Neuronal stem cell (in vitro differentiated cells): ENCODE results near the gene NPHP4.

Source experiments
- DNase-seq: peaks from one replicate; pipeline ENCODE4 v3.0.0-alpha.2; 2013; ENCODE audit warnings: low spot score
- H2AFZ ChIP-seq: one replicate; pipeline ENCODE4 v1.6.1; 2013; ENCODE audit warnings: mild to moderate bottlenecking, low read length, inconsistent platforms
- H2AK5ac ChIP-seq: 2 replicates; pipeline ENCODE4 v1.6.1; 2013; ENCODE audit warnings: low read depth, mild to moderate bottlenecking, inconsistent platforms, low read length, moderate library complexity, mixed read lengths
- H2BK120ac ChIP-seq: 2 replicates; pipeline ENCODE4 v1.6.1; 2013; ENCODE audit warnings: low read depth, mild to moderate bottlenecking, inconsistent platforms, low read length, moderate library complexity, mixed read lengths
- H2BK12ac ChIP-seq: one replicate; pipeline ENCODE4 v1.6.1; 2013; ENCODE audit warnings: low read length, inconsistent platforms
- H2BK15ac ChIP-seq: 2 replicates; pipeline ENCODE4 v1.6.1; 2013; ENCODE audit warnings: mild to moderate bottlenecking, low read length, inconsistent platforms, mixed read lengths
- H2BK5ac ChIP-seq: one replicate; pipeline ENCODE4 v1.6.1; 2013; ENCODE audit warnings: inconsistent platforms, mild to moderate bottlenecking, low read length, moderate library complexity
- H3K14ac ChIP-seq: one replicate; pipeline ENCODE4 v1.6.1; 2013; ENCODE audit warnings: low read length, inconsistent platforms
- H3K18ac ChIP-seq: 2 replicates; pipeline ENCODE4 v1.6.1; 2013; ENCODE audit warnings: low read length, inconsistent platforms
- H3K23ac ChIP-seq: 2 replicates; pipeline ENCODE4 v1.6.1; 2013; ENCODE audit warnings: low read depth, mild to moderate bottlenecking, mixed read lengths, low read length, inconsistent platforms; ENCODE audit not compliant: poor library complexity
- H3K27ac ChIP-seq: replicated peaks from 3 replicates; pipeline ENCODE4 v1.5.1; 2013; ENCODE audit warnings: low read length, inconsistent platforms
- H3K27me3 ChIP-seq, 3 experiments: 2 replicates each; pipeline ENCODE4 v1.6.1; 2013; ENCODE audit warnings: low read length in 3 of 3, mild to moderate bottlenecking in 2 of 3, inconsistent platforms in 1 of 3, low read depth in 1 of 3, mixed read lengths in 1 of 3, moderate library complexity in 1 of 3; ENCODE audit not compliant: control insufficient read depth in 3 of 3, insufficient read depth in 3 of 3
- H3K36me3 ChIP-seq, 2 donors: replicated peaks in 1 of 2; 2 replicates each; pipeline ENCODE4 v1.6.1; 2013; ENCODE audit warnings: low read length in 2 of 2; ENCODE audit not compliant: control insufficient read depth in 2 of 2, insufficient read depth in 2 of 2
- H3K4ac ChIP-seq: 2 replicates; pipeline ENCODE4 v1.6.1; 2013; ENCODE audit warnings: inconsistent platforms, mild to moderate bottlenecking, low read length, moderate library complexity
- H3K4me1 ChIP-seq, 2 donors: 1 replicate in 1 of 2; 2 replicates in 1 of 2; pipeline ENCODE4 v1.6.1; 2013; ENCODE audit warnings: low read length in 2 of 2, low read depth in 1 of 2; ENCODE audit not compliant: control insufficient read depth in 2 of 2, insufficient read depth in 1 of 2
- H3K4me2 ChIP-seq: one replicate; pipeline ENCODE4 v1.6.1; 2013; ENCODE audit warnings: mild to moderate bottlenecking, low read length, inconsistent platforms; ENCODE audit not compliant: insufficient read depth, poor library complexity, severe bottlenecking
- H3K4me3 ChIP-seq, 2 donors: 2 replicates each; pipeline ENCODE4 v1.5.1; 2013; ENCODE audit warnings: low read length in 2 of 2, mild to moderate bottlenecking in 2 of 2, inconsistent platforms in 1 of 2, moderate library complexity in 1 of 2
- H3K79me1 ChIP-seq: one replicate; pipeline ENCODE4 v1.6.1; 2013; ENCODE audit warnings: low read depth, mild to moderate bottlenecking, inconsistent platforms, low read length, moderate library complexity
- H3K9ac ChIP-seq: one replicate; pipeline ENCODE4 v1.6.1; 2013; ENCODE audit warnings: mild to moderate bottlenecking, low read depth, low read length, inconsistent platforms; ENCODE audit not compliant: poor library complexity
- H3K9me3 ChIP-seq, 2 donors: replicated peaks in 1 of 2; 2 replicates each; pipeline versions ENCODE3 to v1.6.1; 2013; ENCODE audit warnings: low read length in 2 of 2, mild to moderate bottlenecking in 2 of 2, inconsistent platforms in 1 of 2, low read depth in 1 of 2, mixed read lengths in 1 of 2, moderate library complexity in 1 of 2; ENCODE audit not compliant: control insufficient read depth in 2 of 2, insufficient read depth in 1 of 2
- H4K8ac ChIP-seq: one replicate; pipeline ENCODE4 v1.6.1; 2013; ENCODE audit warnings: low read depth, mild to moderate bottlenecking, inconsistent platforms, low read length, moderate library complexity
- H4K91ac ChIP-seq: one replicate; pipeline ENCODE4 v1.6.1; 2013; ENCODE audit warnings: low read length, low read depth, mild to moderate bottlenecking, inconsistent platforms; ENCODE audit not compliant: poor library complexity
- WGBS, 2 donors: extraction: QIAGEN DNeasy Blood & Tissue Kit; methylation state at CpG; one replicate each; pipeline ENCODE4 v1.1.7; 2013; ENCODE audit warnings: missing lambda C conversion rate in 2 of 2, mixed read lengths in 1 of 2; ENCODE audit not compliant: insufficient read length in 2 of 2, insufficient replicate concordance in 1 of 2; ENCODE audit errors: extremely low coverage in 2 of 2; 5-methylcytosine and 5-hydroxymethylcytosine counted together

NPHP4 gene

DNA sequence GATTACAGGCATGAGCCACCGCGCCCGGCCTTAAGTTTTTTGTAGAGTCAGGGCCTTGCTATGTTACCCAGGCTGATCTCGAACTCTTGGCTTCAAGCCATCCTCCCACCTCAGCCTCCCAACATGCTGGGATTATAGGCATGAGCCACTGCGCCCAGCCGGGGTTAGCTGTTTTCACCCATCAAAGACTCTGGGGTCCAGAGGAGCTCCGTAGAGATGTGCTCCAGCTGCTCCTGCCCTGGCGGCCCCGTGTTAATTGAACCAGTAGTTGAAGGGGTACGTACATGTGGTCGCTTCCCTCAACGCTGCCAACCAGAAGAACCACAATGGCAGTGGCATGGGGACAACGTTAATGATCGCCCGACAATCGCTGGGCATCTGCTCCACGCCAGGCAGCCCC lies 72.0 kb downstream of the NPHP4 start:
- H4K91ac ChIP-seq: no peak overlapping the region
- H2AFZ ChIP-seq: no peak overlapping the region
- H3K9ac ChIP-seq: peak overlapping the region; percentile 75
- H3K4me3 ChIP-seq: no peak overlapping the region
- H2BK5ac ChIP-seq: no peak overlapping the region
- H3K14ac ChIP-seq: no peak overlapping the region
- no peak overlapping the region for H3K27ac ChIP-seq
- H3K4me1 ChIP-seq: peaks cover 6 to 10% of the 10 kb centered on the region in 2 donors
- H2BK120ac ChIP-seq: no peak overlapping the region
- no peak overlapping the region for H3K18ac ChIP-seq
- no peak overlapping the region for H2BK15ac ChIP-seq
- H3K79me1 ChIP-seq: peaks cover 3% of the 10 kb centered on the region
- no peaks in the 10 kb centered on the region for H3K27me3 ChIP-seq
- H3K9me3 ChIP-seq: no peaks in the 10 kb centered on the region
- H4K8ac ChIP-seq: peak overlapping the region; percentile 57
- WGBS, 2 donors: no CpG with 5 or more reads among the region's 17 CpGs
- no peak overlapping the region for H2BK12ac ChIP-seq
- no peak overlapping the region for H3K23ac ChIP-seq
- peaks cover 0 to 2% of the 10 kb centered on the region in 2 donors for H3K36me3 ChIP-seq
- DNase-seq: no peak
- no peak overlapping the region for H2AK5ac ChIP-seq
- H3K4me2 ChIP-seq: no peak overlapping the region
- H3K4ac ChIP-seq: no peak overlapping the region

DNA sequence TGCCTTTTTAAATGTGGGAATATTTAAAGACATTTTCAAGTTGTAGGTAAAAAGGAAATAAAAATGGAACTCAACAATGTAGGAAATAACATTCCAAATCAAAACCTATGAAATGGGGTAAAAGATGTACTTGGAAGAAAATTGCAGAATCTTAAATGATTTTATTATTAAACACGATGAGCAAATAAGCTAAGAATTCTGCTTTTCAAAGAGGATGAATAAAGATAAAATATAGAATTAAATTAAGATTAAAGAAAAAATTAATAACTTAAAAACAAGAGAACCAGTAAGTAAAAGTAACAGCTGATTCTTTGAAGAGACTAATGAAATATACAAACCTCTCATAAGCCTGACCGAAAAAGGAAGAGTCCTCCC lies 74.0 kb downstream of the NPHP4 start:
- Histone ChIP-seq H3K18ac (no peak overlapping the region), H3K9me3 (no peaks in the 10 kb centered on the region), H2AK5ac (no peak overlapping the region), H3K27ac (no peak overlapping the region), H3K23ac (no peak overlapping the region), H4K91ac (no peak overlapping the region), H3K4me2 (no peak overlapping the region), H3K4ac (no peak overlapping the region), H3K14ac (no peak overlapping the region), H3K9ac (no peak overlapping the region), H2AFZ (no peak overlapping the region), H3K4me3 (no peak overlapping the region), H4K8ac (no peak overlapping the region), H2BK12ac (no peak overlapping the region), H2BK5ac (no peak overlapping the region), H2BK15ac (no peak overlapping the region), H3K36me3 (peaks cover 0 to 2% of the 10 kb centered on the region in 2 donors), H3K4me1 (peaks cover 13 to 16% of the 10 kb centered on the region in 2 donors), H3K79me1 (peaks cover 3% of the 10 kb centered on the region), H3K27me3 (no peaks in the 10 kb centered on the region), H2BK120ac (no peak overlapping the region)
- no peak for DNase-seq
- WGBS, 2 donors: no CpG with 5 or more reads among the region's 2 CpGs

DNA sequence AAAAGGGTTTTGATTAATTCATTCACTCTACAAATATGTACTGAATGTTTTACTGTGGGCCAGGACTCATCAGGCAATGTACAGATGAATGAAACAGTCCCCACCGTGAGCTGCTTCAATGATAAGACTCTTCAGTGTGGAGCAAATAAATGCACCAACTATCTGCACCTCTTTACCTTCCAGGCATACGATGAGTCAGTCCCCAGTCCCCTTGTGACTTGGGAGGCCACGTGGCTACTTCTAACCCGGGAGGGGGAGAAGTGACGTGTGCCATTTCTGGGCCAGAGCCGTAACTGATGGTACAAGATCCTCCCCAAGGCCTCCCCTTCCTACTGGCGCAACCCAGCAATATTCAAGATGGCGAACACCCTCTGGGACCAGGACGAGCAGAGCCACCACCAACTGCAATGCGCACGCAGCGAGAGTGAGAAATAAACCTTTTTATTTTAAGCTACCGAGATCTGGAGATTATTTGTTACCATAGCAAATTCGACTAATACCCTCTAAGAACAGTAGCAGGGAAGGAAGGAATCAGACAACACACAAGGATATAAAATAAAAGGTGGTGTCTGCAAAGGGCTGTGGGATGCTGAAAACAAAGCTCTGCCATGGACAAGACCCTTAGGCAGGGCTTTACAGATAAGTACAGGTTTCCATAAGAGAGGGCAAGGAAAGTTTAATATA lies 74.5 kb downstream of the NPHP4 start:
- Histone ChIP-seq H4K8ac (no peak overlapping the region), H4K91ac (no peak overlapping the region), H2AFZ (no peak overlapping the region), H3K27ac (no peak overlapping the region), H3K14ac (no peak overlapping the region), H3K9ac (no peak overlapping the region), H3K4me1 (peaks cover 12 to 16% of the 10 kb centered on the region in 2 donors), H2BK12ac (no peak overlapping the region), H3K27me3 (no peaks in the 10 kb centered on the region), H3K36me3 (peaks cover 0 to 2% of the 10 kb centered on the region in 2 donors), H3K4me2 (no peak overlapping the region), H3K4ac (no peak overlapping the region), H2BK15ac (no peak overlapping the region), H3K23ac (no peak overlapping the region), H2BK5ac (no peak overlapping the region), H3K18ac (no peak overlapping the region), H3K4me3 (no peak overlapping the region), H2BK120ac (no peak overlapping the region), H2AK5ac (no peak overlapping the region), H3K79me1 (peaks cover 3% of the 10 kb centered on the region), H3K9me3 (no peaks in the 10 kb centered on the region)
- DNase-seq: no peak
- WGBS, 2 donors: no CpG with 5 or more reads among the region's 14 CpGs

DNA sequence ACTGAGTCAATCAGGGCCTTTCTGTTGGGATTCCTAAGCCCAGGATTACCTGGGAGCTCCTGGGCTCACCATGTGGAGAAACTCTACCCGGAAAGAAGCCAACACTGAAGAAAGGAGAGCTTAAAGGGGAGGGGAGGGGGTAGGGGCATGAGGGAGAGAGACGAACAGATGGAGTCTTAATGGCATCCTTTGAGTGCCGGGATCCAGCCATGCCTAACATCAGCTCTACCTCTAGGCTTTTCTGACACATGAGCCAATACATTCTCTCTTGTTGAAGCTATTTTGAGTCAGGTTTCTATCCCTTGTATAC lies 75.0 kb downstream of the NPHP4 start:
- DNase-seq: no peak
- Histone ChIP-seq H2BK5ac (no peak overlapping the region), H2BK120ac (no peak overlapping the region), H2BK12ac (no peak overlapping the region), H3K4ac (no peak overlapping the region), H2AK5ac (no peak overlapping the region), H3K9me3 (no peaks in the 10 kb centered on the region), H4K91ac (no peak overlapping the region), H3K4me2 (no peak overlapping the region), H4K8ac (no peak overlapping the region), H3K79me1 (peaks cover 3% of the 10 kb centered on the region), H2BK15ac (no peak overlapping the region), H3K27me3 (no peaks in the 10 kb centered on the region), H2AFZ (no peak overlapping the region), H3K36me3 (peaks cover 0 to 2% of the 10 kb centered on the region in 2 donors), H3K4me1 (peaks cover 12 to 16% of the 10 kb centered on the region in 2 donors), H3K18ac (no peak overlapping the region), H3K23ac (no peak overlapping the region), H3K27ac (no peak overlapping the region), H3K4me3 (no peak overlapping the region), H3K14ac (no peak overlapping the region), H3K9ac (no peak overlapping the region)
- no CpG with 5 or more reads among the region's 3 CpGs for WGBS, 2 donors
